Kidney (tissue), 14 donors: ENCODE measurements around the gene ATXN7L1. TPM values are rescaled to one million over a fixed set of nuclear protein-coding genes. Genes with fewer than 3 reads are reported as not detected.
A peak's percentile ranks its signal among the peaks of the same experiment; 100 is the strongest.

ENCODE experiments used
- DNase-seq, 5 donors: peaks; one replicate each; pipeline ENCODE4 v3.0.0-alpha.2; 2013 to 2020
- FAIRE-seq: peaks from 2 replicates; lab custom pipeline; 2012; peaks lifted over from hg19 to GRCh38; lab: Jason Lieb, UNC
- H3K27ac ChIP-seq, 2 donors: one replicate each; pipeline ENCODE4 v1.7.0; 2013; ENCODE audit warnings: low read depth in 2 of 2, low read length in 2 of 2, inconsistent platforms in 1 of 2
- H3K27me3 ChIP-seq: one replicate; pipeline ENCODE4 v1.7.1; 2013; ENCODE audit warnings: low read length, inconsistent platforms; ENCODE audit not compliant: control insufficient read depth, insufficient read depth
- H3K36me3 ChIP-seq, 3 donors: one replicate each; pipeline versions ENCODE4 v1.7.0 to v1.7.1; 2013; ENCODE audit warnings: low read length in 3 of 3, control low read depth in 1 of 3, inconsistent platforms in 1 of 3; ENCODE audit not compliant: insufficient read depth in 3 of 3, control insufficient read depth in 2 of 3
- H3K4me1 ChIP-seq, 3 donors: one replicate each; pipeline versions ENCODE4 v1.7.0 to v1.7.1; 2013; ENCODE audit warnings: low read length in 3 of 3, inconsistent platforms in 1 of 3, low read depth in 1 of 3; ENCODE audit not compliant: control insufficient read depth in 2 of 3, insufficient read depth in 2 of 3
- H3K4me3 ChIP-seq, 3 donors: one replicate each; pipeline versions ENCODE4 v1.7.0 to v1.8.1; 2013; ENCODE audit warnings: low read length in 3 of 3, control low read depth in 1 of 3, inconsistent platforms in 1 of 3
- H3K9ac ChIP-seq, 3 donors: one replicate each; pipeline versions ENCODE4 v1.7.0 to v1.7.1; 2013; ENCODE audit warnings: low read length in 3 of 3, control low read depth in 1 of 3, inconsistent platforms in 1 of 3
- H3K9me3 ChIP-seq, 3 donors: one replicate each; pipeline versions ENCODE4 v1.7.0 to v1.7.1; 2013; ENCODE audit warnings: low read length in 3 of 3, control low read depth in 1 of 3, inconsistent platforms in 1 of 3; ENCODE audit not compliant: control insufficient read depth in 2 of 3, insufficient read depth in 1 of 3
- intact Hi-C: fragments of 100-400 bp; cut with DNase I; formaldehyde crosslinking; loops from one replicate; pipeline ENCODE4 v1.11.1; 2022
- polyA plus RNA-seq: library from polyadenylated mRNA; stranded (reverse); fragments of 350-450 nt; fragmentation: Illumina TruSeq; extraction: RNeasy Lipid Tissue Mini Kit (QIAGEN cat#74804); gene quantifications from one replicate; pipeline ENCODE4 v1.2.3, GENCODE V29; 2014; ENCODE audit warnings: low read depth, low replicate concordance; ENCODE audit not compliant: insufficient read depth
- total RNA-seq: library from RNA; stranded (reverse); fragmentation: NEBNext Ultra II Directional; extraction: Animal tissue kit (Norgen Biotek cat#: 25700); gene quantifications from one replicate; pipeline ENCODE4 v1.2.1, GENCODE V29; 2021
- TF ChIP-seq, protein P1 (sequence below): IDR thresholded peaks from 3 replicates; pipeline ENCODE4 v1.5.1; 2012; ENCODE audit warnings: mild to moderate bottlenecking, moderate library complexity, borderline replicate concordance; ENCODE audit not compliant: insufficient read depth; ENCODE audit errors: extremely low read depth
- donor health status: control.
- donor health status: control.
- donor health status: control.
- donor health status: control.
- donor health status: control.
- donor health status: DM: yes; HTN: yes; CAD: no.
- donor health status: Normal renal cell carcinoma (clear cell type).

ATXN7L1 gene
- total and polyA plus RNA-seq, 2 donors from 2014 or later = 12.5 to 18.5 TPM

DNA sequence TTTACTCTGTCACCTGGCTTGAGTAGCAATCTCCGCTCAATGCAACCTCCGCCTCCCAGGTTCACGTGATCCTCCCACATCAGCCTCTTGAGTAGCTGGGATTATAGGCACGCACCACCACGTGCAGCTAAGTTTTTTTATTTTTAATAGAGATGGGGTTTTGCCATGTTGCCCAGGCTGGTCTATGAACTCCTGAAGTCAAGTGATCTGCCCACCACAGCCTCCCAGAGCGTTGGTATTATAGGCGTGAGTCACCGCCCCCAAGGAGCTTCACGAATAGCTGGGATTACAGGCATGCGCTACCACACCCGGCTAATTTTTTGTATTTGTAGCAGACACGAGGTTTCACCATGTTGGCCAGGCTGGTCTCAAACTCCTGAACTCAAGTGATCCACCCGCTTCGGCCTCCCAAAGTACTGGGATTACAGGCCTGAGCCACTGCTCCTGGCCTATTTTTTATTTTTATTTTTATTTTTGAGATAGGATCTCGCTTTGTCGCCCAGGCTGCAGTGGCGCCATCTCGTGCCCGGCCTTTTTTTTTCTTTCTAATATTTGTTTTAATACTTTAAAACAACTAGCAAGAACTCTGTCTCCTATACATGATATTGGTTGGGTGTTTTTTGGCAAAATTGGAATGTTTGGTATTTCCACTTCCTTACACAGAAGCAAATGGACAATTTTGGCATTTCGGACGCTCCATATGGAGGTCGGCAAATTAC, 296.2 kb downstream of the ATXN7L1 start:
- no peak overlapping the region for H3K9ac ChIP-seq
- DNase-seq = no peak
- H3K27ac ChIP-seq = no peak overlapping the region
- no peaks in the 10 kb centered on the region for H3K9me3 ChIP-seq
- peaks cover 0 to 4% (median 0%) of the 10 kb centered on the region in 3 donors for H3K4me1 ChIP-seq
- H3K27me3 ChIP-seq = no peaks in the 10 kb centered on the region
- no peaks in the 10 kb centered on the region for H3K36me3 ChIP-seq
- intact Hi-C loops = no loop called here
- FAIRE-seq = no peak
- H3K4me3 ChIP-seq = no peak overlapping the region
- TF ChIP-seq, protein P1, sequence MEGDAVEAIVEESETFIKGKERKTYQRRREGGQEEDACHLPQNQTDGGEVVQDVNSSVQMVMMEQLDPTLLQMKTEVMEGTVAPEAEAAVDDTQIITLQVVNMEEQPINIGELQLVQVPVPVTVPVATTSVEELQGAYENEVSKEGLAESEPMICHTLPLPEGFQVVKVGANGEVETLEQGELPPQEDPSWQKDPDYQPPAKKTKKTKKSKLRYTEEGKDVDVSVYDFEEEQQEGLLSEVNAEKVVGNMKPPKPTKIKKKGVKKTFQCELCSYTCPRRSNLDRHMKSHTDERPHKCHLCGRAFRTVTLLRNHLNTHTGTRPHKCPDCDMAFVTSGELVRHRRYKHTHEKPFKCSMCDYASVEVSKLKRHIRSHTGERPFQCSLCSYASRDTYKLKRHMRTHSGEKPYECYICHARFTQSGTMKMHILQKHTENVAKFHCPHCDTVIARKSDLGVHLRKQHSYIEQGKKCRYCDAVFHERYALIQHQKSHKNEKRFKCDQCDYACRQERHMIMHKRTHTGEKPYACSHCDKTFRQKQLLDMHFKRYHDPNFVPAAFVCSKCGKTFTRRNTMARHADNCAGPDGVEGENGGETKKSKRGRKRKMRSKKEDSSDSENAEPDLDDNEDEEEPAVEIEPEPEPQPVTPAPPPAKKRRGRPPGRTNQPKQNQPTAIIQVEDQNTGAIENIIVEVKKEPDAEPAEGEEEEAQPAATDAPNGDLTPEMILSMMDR = no peak

DNA sequence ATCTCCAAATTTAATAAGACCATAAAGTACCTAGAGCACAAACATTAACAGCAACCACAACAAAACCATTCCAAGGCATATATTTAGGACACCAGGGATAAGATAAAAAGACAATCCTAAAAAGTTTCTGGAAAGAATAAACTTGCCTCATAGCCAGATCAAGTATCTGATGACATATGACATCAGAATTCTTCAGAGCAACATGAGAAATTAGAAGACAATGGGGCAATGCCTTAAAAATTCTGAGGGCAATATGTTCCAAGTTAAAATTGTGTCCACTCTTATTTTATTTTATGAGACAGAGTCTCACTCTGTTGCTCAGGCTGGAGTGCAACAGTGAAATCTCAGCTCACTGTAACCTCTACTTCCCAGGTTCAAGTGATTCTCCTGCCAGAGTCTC, 297.9 kb downstream of the ATXN7L1 start:
- Histone ChIP-seq H3K9me3 (no peaks in the 10 kb centered on the region), H3K36me3 (no peaks in the 10 kb centered on the region), H3K27me3 (no peaks in the 10 kb centered on the region), H3K9ac (no peak overlapping the region), H3K27ac (no peak overlapping the region), H3K4me3 (no peak overlapping the region), H3K4me1 (peaks cover 0 to 4% (median 0%) of the 10 kb centered on the region in 3 donors)
- no peak for FAIRE-seq
- TF ChIP-seq, protein P1 = no peak
- DNase-seq = no peak
- intact Hi-C loops = no loop called here

DNA sequence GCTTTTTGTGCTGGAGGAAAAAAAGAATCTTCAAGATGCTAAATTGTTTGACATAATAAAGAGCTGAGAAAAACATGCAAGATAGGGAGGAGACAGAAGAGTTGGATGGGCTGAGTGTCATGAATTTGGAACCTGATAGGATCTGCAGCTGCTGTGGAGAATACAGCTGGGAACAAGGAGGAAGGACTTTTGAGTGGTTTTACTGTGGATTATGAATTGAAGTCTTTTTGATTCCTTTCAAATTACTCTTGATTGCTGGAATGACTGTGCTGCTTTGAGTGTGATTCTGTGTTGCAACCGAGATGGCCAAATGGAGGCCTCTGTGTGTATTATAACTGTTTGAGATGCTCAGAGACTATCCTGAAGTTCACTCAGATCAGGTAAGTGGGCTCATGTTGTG, 299.1 kb downstream of the ATXN7L1 start:
- H3K4me1 ChIP-seq = peaks cover 0 to 4% (median 0%) of the 10 kb centered on the region in 3 donors
- H3K27ac ChIP-seq = no peak overlapping the region
- intact Hi-C loops = no loop called here
- no peak overlapping the region for H3K4me3 ChIP-seq
- FAIRE-seq (no peak), DNase-seq (peak in 1 of 5 donors; percentile 14)
- no peaks in the 10 kb centered on the region for H3K27me3 ChIP-seq
- H3K9ac ChIP-seq = no peak overlapping the region
- no peaks in the 10 kb centered on the region for H3K9me3 ChIP-seq
- H3K36me3 ChIP-seq = no peaks in the 10 kb centered on the region
- TF ChIP-seq, protein P1 = no peak
